ENCODE data around the gene RAB1A. TPM values are rescaled to one million over a fixed set of nuclear protein-coding genes. Genes with fewer than 3 reads are reported as not detected.

RAB1A gene
- total RNA-seq, 1 donor from 2014 or later, result 259 TPM

- Mint-ChIP-seq H3K9me3 (ENCODE audit: unreplicated experiment) (no peaks in the 10 kb centered on the region), H3K36me3 (ENCODE audit: low read depth, unreplicated experiment) (peaks cover 8% of the 10 kb centered on the region), H3K27ac (ENCODE audit: unreplicated experiment) (peak overlapping the region; percentile 66), H3K27me3 (ENCODE audit: low read depth, unreplicated experiment) (no peaks in the 10 kb centered on the region), H3K4me1 (ENCODE audit: low read depth, unreplicated experiment) (peaks cover 30% of the 10 kb centered on the region), H3K4me3 (ENCODE audit: unreplicated experiment) (no peak overlapping the region)
- H3K4me2 ChIP-seq (ENCODE audit: low read length), result no peak overlapping the region
- no peak overlapping the region for H3K9ac ChIP-seq (ENCODE audit: low read length)
- no peak overlapping the region for H2AFZ ChIP-seq (ENCODE audit: low read depth, low read length)
- no peak overlapping the region for H3K4me3 ChIP-seq (ENCODE audit: insufficient read depth, low read depth, low read length)
- H3K27ac ChIP-seq (ENCODE audit: low read depth, low read length), result no peak overlapping the region
- H3K27me3 ChIP-seq (ENCODE audit: insufficient read depth, low read length), result no peaks in the 10 kb centered on the region
- H3K36me3 ChIP-seq (ENCODE audit: insufficient read depth, low read length), result peaks cover 32% of the 10 kb centered on the region
- no peak for DNase-seq (ENCODE audit: low read depth)
- H3K9me3 ChIP-seq (ENCODE audit: insufficient read depth, low read depth, low read length), result no peaks in the 10 kb centered on the region
- no peak for TF ChIP-seq EZH2 (IDR thresholded peaks at IDR 0.05; ENCODE audit: insufficient read depth, low read length)
- TF ChIP-seq CTCF (IDR thresholded peaks at IDR 0.05; ENCODE audit: insufficient read depth, low read depth, low read length), result no peak
- no peak for FAIRE-seq
- no peaks in the 10 kb centered on the region for H3K4me1 ChIP-seq (ENCODE audit: insufficient read depth, low read length)
- H4K20me1 ChIP-seq (ENCODE audit: insufficient read depth, low read length), result peaks cover 99% of the 10 kb centered on the region
- H3K79me2 ChIP-seq (ENCODE audit: insufficient read depth, low read length), result peaks cover 97% of the 10 kb centered on the region
Measured at GRCh38 chr2:65101071-65101470, 28.8 kb downstream of the RAB1A start.

- Histone ChIP-seq H3K27ac (ENCODE audit: low read depth, low read length) (no peak overlapping the region), H3K9me3 (ENCODE audit: insufficient read depth, low read depth, low read length) (no peaks in the 10 kb centered on the region), H3K4me3 (ENCODE audit: insufficient read depth, low read depth, low read length) (no peak overlapping the region), H4K20me1 (ENCODE audit: insufficient read depth, low read length) (peaks cover 96% of the 10 kb centered on the region), H3K79me2 (ENCODE audit: insufficient read depth, low read length) (peaks cover 95% of the 10 kb centered on the region), H3K27me3 (ENCODE audit: insufficient read depth, low read length) (no peaks in the 10 kb centered on the region), H2AFZ (ENCODE audit: low read depth, low read length) (no peak overlapping the region), H3K9ac (ENCODE audit: low read length) (no peak overlapping the region), H3K36me3 (ENCODE audit: insufficient read depth, low read length) (peaks cover 32% of the 10 kb centered on the region), H3K4me1 (ENCODE audit: insufficient read depth, low read length) (no peaks in the 10 kb centered on the region), H3K4me2 (ENCODE audit: low read length) (no peak overlapping the region)
- H3K36me3 Mint-ChIP-seq (ENCODE audit: low read depth, unreplicated experiment), result peaks cover 12% of the 10 kb centered on the region
- H3K27ac Mint-ChIP-seq (ENCODE audit: unreplicated experiment), result peak overlapping the region; percentile 69
- H3K4me3 Mint-ChIP-seq (ENCODE audit: unreplicated experiment), result no peak overlapping the region
- no peak for DNase-seq (ENCODE audit: low read depth)
- H3K9me3 Mint-ChIP-seq (ENCODE audit: unreplicated experiment), result no peaks in the 10 kb centered on the region
- FAIRE-seq, result no peak
- no peaks in the 10 kb centered on the region for H3K27me3 Mint-ChIP-seq (ENCODE audit: low read depth, unreplicated experiment)
- H3K4me1 Mint-ChIP-seq (ENCODE audit: low read depth, unreplicated experiment), result peaks cover 23% of the 10 kb centered on the region
- TF ChIP-seq EZH2 (IDR thresholded peaks at IDR 0.05; ENCODE audit: insufficient read depth, low read length), result no peak
- no peak for TF ChIP-seq CTCF (IDR thresholded peaks at IDR 0.05; ENCODE audit: insufficient read depth, low read depth, low read length)
Measured at GRCh38 chr2:65098741-65099140, 31.2 kb downstream of the RAB1A start.

GRCh38 chr2:65097844-65098243 is 32.1 kb downstream of the RAB1A start:
- H3K4me3 ChIP-seq (ENCODE audit: insufficient read depth, low read depth, low read length), result no peak overlapping the region
- Mint-ChIP-seq H3K27ac (ENCODE audit: unreplicated experiment) (no peak overlapping the region), H3K4me1 (ENCODE audit: low read depth, unreplicated experiment) (peaks cover 26% of the 10 kb centered on the region), H3K9me3 (ENCODE audit: unreplicated experiment) (no peaks in the 10 kb centered on the region), H3K4me3 (ENCODE audit: unreplicated experiment) (peak overlapping the region; percentile 13), H3K36me3 (ENCODE audit: low read depth, unreplicated experiment) (peaks cover 16% of the 10 kb centered on the region), H3K27me3 (ENCODE audit: low read depth, unreplicated experiment) (no peaks in the 10 kb centered on the region)
- H3K27ac ChIP-seq (ENCODE audit: low read depth, low read length), result no peak overlapping the region
- no peaks in the 10 kb centered on the region for H3K4me1 ChIP-seq (ENCODE audit: insufficient read depth, low read length)
- peaks cover 30% of the 10 kb centered on the region for H3K36me3 ChIP-seq (ENCODE audit: insufficient read depth, low read length)
- TF ChIP-seq CTCF (IDR thresholded peaks at IDR 0.05; ENCODE audit: insufficient read depth, low read depth, low read length) (no peak), EZH2 (IDR thresholded peaks at IDR 0.05; ENCODE audit: insufficient read depth, low read length) (no peak)
- H3K9me3 ChIP-seq (ENCODE audit: insufficient read depth, low read depth, low read length), result no peaks in the 10 kb centered on the region
- no peaks in the 10 kb centered on the region for H3K27me3 ChIP-seq (ENCODE audit: insufficient read depth, low read length)
- DNase-seq (ENCODE audit: low read depth), result no peak
- H3K79me2 ChIP-seq (ENCODE audit: insufficient read depth, low read length), result peaks cover 96% of the 10 kb centered on the region
- FAIRE-seq, result no peak
- H2AFZ ChIP-seq (ENCODE audit: low read depth, low read length), result no peak overlapping the region
- H4K20me1 ChIP-seq (ENCODE audit: insufficient read depth, low read length), result peaks cover 96% of the 10 kb centered on the region
- no peak overlapping the region for H3K9ac ChIP-seq (ENCODE audit: low read length)
- H3K4me2 ChIP-seq (ENCODE audit: low read length), result no peak overlapping the region

Data from astrocyte (in vitro differentiated cells and primary cell).